Activated CD8-positive, alpha-beta memory T cell treated with anti-CD3 and anti-CD28 coated beads for 48 hours (primary cell): Measurements from ENCODE around the gene TRAK1.

Source experiments
- DNase-seq, 3 experiments: peaks; one replicate each; pipeline ENCODE4 v3.0.0-alpha.2; 2020; ENCODE audit warnings: low read depth in 2 of 3, low spot score in 2 of 3

The TRAK1 gene

GRCh38 chr3:42090973-42091731, at the start of gene TRAK1:
TSS of gene TRAK1 (plus strand) at chr3:42091357. CDS start at chr3:42091470, 113 bp downstream.
- DNase-seq = no peak

- DNase-seq = no peak
Observed at GRCh38 chr3:42042747-42043098, 48.4 kb upstream of the TRAK1 start.

- no peak for DNase-seq
Observed at GRCh38 chr3:42043099-42043813, 47.9 kb upstream of the TRAK1 start.

GRCh38 chr3:42045708-42046243, 45.4 kb upstream of the TRAK1 start:
- no peak for DNase-seq

GRCh38 chr3:42048526-42048925, 42.6 kb upstream of the TRAK1 start:
- peak in 1 of 3 experiments; percentile 4 for DNase-seq

- DNase-seq = no peak
Observed at GRCh38 chr3:42050126-42050525, 41.0 kb upstream of the TRAK1 start.

GRCh38 chr3:42051384-42052131, 39.6 kb upstream of the TRAK1 start:
- DNase-seq = no peak

GRCh38 chr3:42052132-42052483, 39.0 kb upstream of the TRAK1 start:
- no peak for DNase-seq

GRCh38 chr3:42052484-42053351, 38.4 kb upstream of the TRAK1 start:
- DNase-seq = no peak

- no peak for DNase-seq
Observed at GRCh38 chr3:42053476-42053875, 37.7 kb upstream of the TRAK1 start.

GRCh38 chr3:42055291-42055690, 35.9 kb upstream of the TRAK1 start:
- no peak for DNase-seq

GRCh38 chr3:42056840-42057239, 34.3 kb upstream of the TRAK1 start:
- DNase-seq = no peak

- no peak for DNase-seq
Observed at GRCh38 chr3:42057561-42058211, 33.5 kb upstream of the TRAK1 start.

- DNase-seq = no peak
Observed at GRCh38 chr3:42061025-42061712, 30.0 kb upstream of the TRAK1 start.

- no peak for DNase-seq
Observed at GRCh38 chr3:42061713-42062380, 29.3 kb upstream of the TRAK1 start.

- DNase-seq = no peak
Observed at GRCh38 chr3:42062464-42062863, 28.7 kb upstream of the TRAK1 start.

- DNase-seq = no peak
Observed at GRCh38 chr3:42063888-42064287, 27.3 kb upstream of the TRAK1 start.

GRCh38 chr3:42066516-42067181, 24.5 kb upstream of the TRAK1 start:
- DNase-seq = no peak

- DNase-seq = no peak
Observed at GRCh38 chr3:42067326-42067725, 23.8 kb upstream of the TRAK1 start.
